Keratinocyte (primary cell): ENCODE data around the gene AFG3L2. TPM values are rescaled to one million over a fixed set of nuclear protein-coding genes. Genes with fewer than 3 reads are reported as not detected.
A peak's percentile ranks its signal among the peaks of the same experiment; 100 is the strongest.

ENCODE experiments used
- DNase-seq: peaks from one replicate; pipeline ENCODE4 v3.0.0-alpha.2; 2011; ENCODE audit warnings: low read depth, missing footprints, low spot score
- FAIRE-seq: peaks from 2 replicates; lab custom pipeline; 2011; peaks lifted over from hg19 to GRCh38; lab: Jason Lieb, UNC
- H2AFZ ChIP-seq: 2 replicates; pipeline ENCODE4 v1.6.0; 2012; ENCODE audit warnings: low read length, control low read depth, inconsistent platforms; ENCODE audit not compliant: control insufficient read depth
- H3K27ac ChIP-seq: 2 replicates; pipeline ENCODE4 v1.5.1; 2011; ENCODE audit warnings: low read length; ENCODE audit not compliant: control insufficient read depth, insufficient read depth
- H3K27me3 ChIP-seq: 3 replicates; pipeline ENCODE4 v1.6.0; 2011; ENCODE audit warnings: low read length; ENCODE audit not compliant: control insufficient read depth, insufficient read depth; ENCODE audit errors: extremely low read depth
- H3K36me3 ChIP-seq, 2 experiments: 2 replicates in 1 of 2; 3 replicates in 1 of 2; pipeline ENCODE4 v1.5.1; 2011; ENCODE audit warnings: low read length in 2 of 2, mild to moderate bottlenecking in 1 of 2; ENCODE audit not compliant: control insufficient read depth in 2 of 2, insufficient read depth in 2 of 2; ENCODE audit errors: extremely low read depth in 1 of 2
- H3K4me1 ChIP-seq: 3 replicates; pipeline ENCODE4 v1.5.1; 2011; ENCODE audit warnings: low read length; ENCODE audit not compliant: control insufficient read depth, insufficient read depth; ENCODE audit errors: extremely low read depth
- H3K4me2 ChIP-seq: 3 replicates; pipeline ENCODE4 v1.6.0; 2011; ENCODE audit warnings: low read depth, low read length; ENCODE audit not compliant: control insufficient read depth, insufficient read depth; ENCODE audit errors: extremely low read depth
- H3K4me3 ChIP-seq, 3 experiments: fragments of 200-600 bp in 1 of 3; sonication (generic) in 1 of 3; 2 replicates in 2 of 3; 3 replicates in 1 of 3; pipeline ENCODE4 v1.5.1; 2011 to 2016; ENCODE audit warnings: low read length in 3 of 3, mild to moderate bottlenecking in 3 of 3, control low read depth in 2 of 3, inconsistent platforms in 1 of 3, low read depth in 1 of 3, mixed read lengths in 1 of 3, mixed run types in 1 of 3, moderate library complexity in 1 of 3; ENCODE audit not compliant: control insufficient read depth in 2 of 3, insufficient read depth in 2 of 3; ENCODE audit errors: extremely low read depth in 1 of 3
- H3K79me2 ChIP-seq: 2 replicates; pipeline ENCODE4 v1.6.0; 2012; ENCODE audit warnings: low read length; ENCODE audit not compliant: control insufficient read depth, insufficient read depth
- H3K9ac ChIP-seq: 3 replicates; pipeline ENCODE4 v1.6.0; 2011; ENCODE audit warnings: low read length; ENCODE audit not compliant: control insufficient read depth, insufficient read depth; ENCODE audit errors: extremely low read depth
- H3K9me1 ChIP-seq: 3 replicates; pipeline ENCODE4 v1.6.0; 2011; ENCODE audit warnings: low read length; ENCODE audit not compliant: control insufficient read depth, insufficient read depth; ENCODE audit errors: extremely low read depth
- H3K9me3 ChIP-seq: 2 replicates; pipeline ENCODE4 v1.5.1; 2012; ENCODE audit warnings: low read depth, low read length; ENCODE audit not compliant: control insufficient read depth
- H4K20me1 ChIP-seq: 3 replicates; pipeline ENCODE4 v1.6.0; 2011; ENCODE audit warnings: low read length; ENCODE audit not compliant: control insufficient read depth, insufficient read depth; ENCODE audit errors: extremely low read depth
- EZH2 ChIP-seq: IDR thresholded peaks from one replicate; pipeline ENCODE4 v1.6.1; 2012; ENCODE audit warnings: inconsistent platforms, mild to moderate bottlenecking, low read length, moderate library complexity
- dilution Hi-C: fragments of 300-500 bp; cut with MboI; formaldehyde crosslinking; loops from one replicate; pipeline ENCODE4 v1.7.0; 2020; ENCODE audit warnings: low sequenced_read_pairs; ENCODE audit not compliant: extremely low pct_ligation_motif_present
- polyA plus RNA-seq, 5 experiments: library from polyadenylated mRNA; depleted of rRNA in 3 of 5; stranded (reverse) in 3 of 5; stranded (forward) in 1 of 5; unstranded in 1 of 5; fragments of >200 nt; gene quantifications; 1 replicate in 1 of 5; 2 replicates in 3 of 5; 3 replicates in 1 of 5; pipeline versions ENCODE4 v1.2.1 to v1.2.3, GENCODE V29; 2011 to 2012; ENCODE audit warnings: missing spikeins in 2 of 5, low read depth in 1 of 5, low replicate concordance in 1 of 5
- TF ChIP-seq, protein P1 (sequence below), 3 experiments: IDR thresholded peaks in 1 of 3; conservative IDR thresholded peaks in 1 of 3; optimal IDR thresholded peaks in 1 of 3; 2 replicates in 2 of 3; 3 replicates in 1 of 3; pipeline versions ENCODE3 to v1.5.1; 2011; ENCODE audit warnings: low read length in 3 of 3, mild to moderate bottlenecking in 3 of 3, moderate library complexity in 2 of 3, control low read depth in 1 of 3, inconsistent platforms in 1 of 3; ENCODE audit not compliant: insufficient read depth in 2 of 3; ENCODE audit errors: extremely low read depth in 1 of 3

AFG3L2 gene
- polyA plus RNA-seq, 1 donor (not counting 4 experiments of a cell fraction or from before 2014, with no cell fraction given), result 47.5 TPM

GRCh38 chr18:12329125-12329698 is 47.8 kb downstream of the AFG3L2 start:
- dilution Hi-C loops, result no loop called here
- Histone ChIP-seq H2AFZ (no peak overlapping the region), H3K4me2 (no peak overlapping the region), H3K27ac (no peak overlapping the region), H3K9ac (no peak overlapping the region), H3K9me1 (peaks cover 3% of the 10 kb centered on the region), H3K9me3 (no peaks in the 10 kb centered on the region), H3K27me3 (no peaks in the 10 kb centered on the region), H3K79me2 (peaks cover 13% of the 10 kb centered on the region), H3K4me1 (peaks cover 4% of the 10 kb centered on the region), H4K20me1 (peaks cover 25% of the 10 kb centered on the region), H3K4me3 (no peak overlapping the region), H3K36me3 (peaks cover 32 to 38% of the 10 kb centered on the region in 2 experiments)
- FAIRE-seq (no peak), DNase-seq (no peak)
- TF ChIP-seq, protein P1, sequence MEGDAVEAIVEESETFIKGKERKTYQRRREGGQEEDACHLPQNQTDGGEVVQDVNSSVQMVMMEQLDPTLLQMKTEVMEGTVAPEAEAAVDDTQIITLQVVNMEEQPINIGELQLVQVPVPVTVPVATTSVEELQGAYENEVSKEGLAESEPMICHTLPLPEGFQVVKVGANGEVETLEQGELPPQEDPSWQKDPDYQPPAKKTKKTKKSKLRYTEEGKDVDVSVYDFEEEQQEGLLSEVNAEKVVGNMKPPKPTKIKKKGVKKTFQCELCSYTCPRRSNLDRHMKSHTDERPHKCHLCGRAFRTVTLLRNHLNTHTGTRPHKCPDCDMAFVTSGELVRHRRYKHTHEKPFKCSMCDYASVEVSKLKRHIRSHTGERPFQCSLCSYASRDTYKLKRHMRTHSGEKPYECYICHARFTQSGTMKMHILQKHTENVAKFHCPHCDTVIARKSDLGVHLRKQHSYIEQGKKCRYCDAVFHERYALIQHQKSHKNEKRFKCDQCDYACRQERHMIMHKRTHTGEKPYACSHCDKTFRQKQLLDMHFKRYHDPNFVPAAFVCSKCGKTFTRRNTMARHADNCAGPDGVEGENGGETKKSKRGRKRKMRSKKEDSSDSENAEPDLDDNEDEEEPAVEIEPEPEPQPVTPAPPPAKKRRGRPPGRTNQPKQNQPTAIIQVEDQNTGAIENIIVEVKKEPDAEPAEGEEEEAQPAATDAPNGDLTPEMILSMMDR (optimal IDR thresholded peaks at IDR 0.05 in 1 of 3, IDR thresholded peaks at IDR 0.05 in 1 of 3, conservative IDR thresholded peaks at IDR 0.05 in 1 of 3; ENCODE audit: extremely low read depth in 1 of 3, insufficient read depth in 2 of 3, low read length in 3 of 3), result no peak
- no peak for TF ChIP-seq EZH2

DNA sequence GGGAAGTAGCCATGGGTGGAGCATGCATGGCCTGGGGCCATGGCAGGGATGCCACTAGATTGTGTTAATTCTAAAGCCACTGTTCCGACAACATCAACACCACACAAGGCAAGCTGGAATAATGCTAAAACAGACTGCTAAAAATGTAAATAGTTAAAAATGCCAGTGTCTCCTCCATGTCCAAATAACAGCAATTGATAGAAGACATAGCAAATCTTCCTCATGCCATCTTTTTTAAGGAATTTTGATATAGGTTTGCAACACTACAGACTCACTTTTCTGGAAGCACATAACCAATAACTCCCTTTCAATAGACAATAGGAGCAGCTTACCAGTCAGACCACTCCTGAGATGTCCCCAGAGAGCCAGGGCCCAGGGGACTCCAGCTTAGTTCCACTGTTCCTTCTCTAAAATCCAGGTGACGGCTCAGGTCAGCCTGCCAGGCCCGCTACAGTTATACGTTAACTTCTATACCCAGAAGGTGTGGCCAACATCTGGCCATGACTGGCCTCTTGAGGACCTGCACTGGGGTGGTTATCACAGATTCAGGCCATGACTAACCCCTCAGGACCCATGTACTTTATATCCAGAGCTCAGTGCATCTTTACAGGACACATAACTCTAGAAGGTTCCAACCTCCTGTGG is 48.7 kb downstream of the AFG3L2 start:
- Histone ChIP-seq H3K9me1 (peaks cover 3% of the 10 kb centered on the region), H3K9me3 (no peaks in the 10 kb centered on the region), H3K4me2 (no peak overlapping the region), H3K27ac (no peak overlapping the region), H3K27me3 (no peaks in the 10 kb centered on the region), H4K20me1 (peaks cover 25% of the 10 kb centered on the region), H3K4me1 (peaks cover 4% of the 10 kb centered on the region), H3K36me3 (peaks cover 25 to 31% of the 10 kb centered on the region in 2 experiments), H3K4me3 (no peak overlapping the region), H3K9ac (no peak overlapping the region), H3K79me2 (peaks cover 13% of the 10 kb centered on the region), H2AFZ (no peak overlapping the region)
- dilution Hi-C loops, result no loop called here
- FAIRE-seq (peak; percentile 67), DNase-seq (no peak)
- no peak for TF ChIP-seq EZH2
- TF ChIP-seq, protein P1 (optimal IDR thresholded peaks at IDR 0.05 in 1 of 3, IDR thresholded peaks at IDR 0.05 in 1 of 3, conservative IDR thresholded peaks at IDR 0.05 in 1 of 3; ENCODE audit: extremely low read depth in 1 of 3, insufficient read depth in 2 of 3, low read length in 3 of 3), result no peak
